IgD-negative memory B cell (primary cell): Measurements from ENCODE around the gene MTURN. TPM values are rescaled to one million over a fixed set of nuclear protein-coding genes. Genes with fewer than 3 reads are reported as not detected.
A peak's percentile ranks its signal among the peaks of the same experiment; 100 is the strongest.

ENCODE experiments used
- H3K27ac Mint-ChIP-seq, 3 donors: one replicate each; pipeline ENCODE4 v1.8.0; 2020 to 2022; ENCODE audit warnings: mild to moderate bottlenecking in 3 of 3, mixed read lengths in 3 of 3, moderate library complexity in 1 of 3
- H3K27me3 Mint-ChIP-seq: one replicate; pipeline ENCODE4 v1.8.0; 2021; ENCODE audit warnings: mixed read lengths
- H3K36me3 Mint-ChIP-seq: one replicate; pipeline ENCODE4 v1.8.0; 2020; ENCODE audit warnings: mild to moderate bottlenecking, mixed read lengths
- H3K4me1 Mint-ChIP-seq, 3 donors: one replicate each; pipeline ENCODE4 v1.8.0; 2020 to 2022; ENCODE audit warnings: mixed read lengths in 3 of 3, mild to moderate bottlenecking in 1 of 3
- H3K4me3 Mint-ChIP-seq, 4 donors: one replicate each; pipeline ENCODE4 v1.8.0; 2020 to 2022; ENCODE audit warnings: mild to moderate bottlenecking in 4 of 4, mixed read lengths in 4 of 4, moderate library complexity in 3 of 4
- H3K9me3 Mint-ChIP-seq, 3 donors: one replicate each; pipeline ENCODE4 v1.8.0; 2020 to 2021; ENCODE audit warnings: mixed read lengths in 3 of 3, mild to moderate bottlenecking in 1 of 3
- polyA plus RNA-seq: library from polyadenylated mRNA; unstranded; fragments of 300-500 nt; fragmentation: Illumina TruSeq; gene quantifications from one replicate; pipeline ENCODE4 v1.2.3, GENCODE V29; 2021

Gene MTURN
- polyA plus RNA-seq, 1 donor from 2014 or later = 8.9 TPM

DNA sequence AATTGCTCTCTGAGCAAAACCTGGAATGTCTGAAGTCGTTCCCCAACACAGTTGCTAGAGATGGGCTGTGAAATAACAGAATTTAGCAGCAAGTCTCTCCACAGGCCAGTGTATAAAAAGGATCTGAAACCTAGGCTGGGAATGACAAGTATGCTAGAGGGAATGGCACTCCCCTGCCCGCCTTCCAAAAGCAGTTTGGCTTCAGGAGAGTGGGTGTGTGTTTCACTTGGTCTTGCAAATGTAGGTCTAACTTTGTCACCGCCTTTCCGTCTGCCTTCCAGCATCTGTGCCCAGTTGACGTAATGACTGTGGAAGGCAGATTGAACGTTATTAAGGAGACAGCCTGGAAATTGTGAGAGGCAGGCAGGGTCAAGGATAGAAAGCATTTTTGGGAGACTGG is 18.0 kb upstream of the MTURN start:
- Mint-ChIP-seq H3K27me3 (no peaks in the 10 kb centered on the region), H3K4me1 (peaks cover 12 to 31% (median 16%) of the 10 kb centered on the region in 3 donors), H3K9me3 (peaks cover 4 to 8% (median 5%) of the 10 kb centered on the region in 3 donors), H3K4me3 (no peak overlapping the region), H3K27ac (no peak overlapping the region), H3K36me3 (peaks cover 2% of the 10 kb centered on the region)

DNA sequence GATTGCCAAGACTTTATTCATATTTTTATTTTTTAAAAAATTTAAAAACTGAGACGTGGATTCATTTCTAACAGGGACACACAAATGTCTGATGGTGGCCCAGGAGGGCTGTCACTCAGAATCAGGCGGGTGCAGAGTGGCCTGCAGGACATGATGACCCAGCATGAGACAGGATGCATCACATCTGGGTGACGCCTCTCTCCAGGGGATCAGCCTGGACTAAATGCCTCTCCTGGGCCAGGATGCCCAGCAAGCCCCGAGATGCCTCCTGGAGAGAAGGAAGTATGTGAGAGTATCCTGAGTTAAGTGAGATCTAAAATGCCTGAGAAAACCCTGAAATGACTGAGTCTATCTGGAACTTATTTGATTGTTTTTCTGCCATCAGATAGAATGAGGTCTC is 16.9 kb upstream of the MTURN start:
- Mint-ChIP-seq H3K4me3 (no peak overlapping the region), H3K36me3 (peaks cover 9% of the 10 kb centered on the region), H3K9me3 (peaks cover 3 to 7% (median 4%) of the 10 kb centered on the region in 3 donors), H3K4me1 (peaks cover 14 to 31% (median 16%) of the 10 kb centered on the region in 3 donors), H3K27me3 (no peaks in the 10 kb centered on the region), H3K27ac (no peak overlapping the region)

- Mint-ChIP-seq H3K27me3 (no peaks in the 10 kb centered on the region), H3K4me1 (peaks cover 8 to 21% (median 9%) of the 10 kb centered on the region in 3 donors), H3K9me3 (no peaks in the 10 kb centered on the region), H3K36me3 (peaks cover 9% of the 10 kb centered on the region), H3K27ac (no peak overlapping the region), H3K4me3 (peak overlapping the region in 3 of 4 donors; percentile 1 to 23 (median 12))
Measured at GRCh38 chr7:30119890-30120577, 14.8 kb upstream of the MTURN start.

DNA sequence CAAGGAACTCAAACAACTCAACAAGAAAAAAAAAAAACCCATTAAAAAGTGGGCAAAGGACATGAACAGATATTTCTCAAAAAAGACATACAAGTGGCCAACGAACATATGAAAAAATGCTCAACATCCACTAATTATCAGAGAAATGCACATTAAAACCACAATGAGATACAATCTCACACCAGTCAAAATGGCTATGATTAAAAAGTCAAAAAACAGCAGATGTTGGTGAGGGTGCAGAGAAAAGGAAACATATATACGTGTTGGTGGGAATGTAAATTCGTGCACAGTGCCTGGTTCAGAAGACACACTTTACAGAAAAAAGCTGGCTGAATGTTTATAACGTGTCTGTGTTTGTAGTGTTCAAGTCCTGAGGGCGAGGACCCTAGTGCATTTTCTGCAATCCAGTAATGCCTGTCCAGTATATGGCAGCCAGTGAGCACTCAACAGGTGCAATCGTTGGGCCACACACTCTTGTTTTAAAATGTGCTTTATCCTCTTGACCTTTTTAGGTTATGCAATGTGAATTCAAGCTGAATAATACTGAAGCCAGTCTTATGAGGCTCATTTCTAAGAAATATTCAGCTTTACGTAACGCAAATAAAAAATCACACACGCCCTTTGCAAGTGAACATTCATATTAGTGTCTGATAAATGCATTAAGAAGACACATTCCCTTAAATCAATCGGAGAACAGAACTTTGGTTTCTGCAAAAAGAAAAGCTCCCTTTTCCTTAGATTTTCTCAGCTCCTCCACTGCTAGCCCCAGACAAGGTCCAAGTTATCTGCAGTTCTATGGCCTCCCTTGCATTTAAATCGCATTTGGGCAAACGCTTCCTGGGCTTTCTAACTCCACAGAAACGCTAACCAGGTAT is 813 bp upstream of the MTURN start:
- peaks cover 6% of the 10 kb centered on the region for H3K36me3 Mint-ChIP-seq
- H3K27me3 Mint-ChIP-seq = peaks cover 2% of the 10 kb centered on the region
- peaks cover 5 to 10% (median 8%) of the 10 kb centered on the region in 3 donors for H3K4me1 Mint-ChIP-seq
- peak overlapping the region; percentile 80 to 91 (median 85) for H3K4me3 Mint-ChIP-seq
- H3K9me3 Mint-ChIP-seq = no peaks in the 10 kb centered on the region
- H3K27ac Mint-ChIP-seq = peak overlapping the region in 2 of 3 donors; percentile 76 to 85

- peaks cover 5 to 10% (median 8%) of the 10 kb centered on the region in 3 donors for H3K4me1 Mint-ChIP-seq
- peaks cover 2% of the 10 kb centered on the region for H3K27me3 Mint-ChIP-seq
- H3K36me3 Mint-ChIP-seq = peaks cover 4% of the 10 kb centered on the region
- peak overlapping the region; percentile 67 to 88 (median 80) for H3K27ac Mint-ChIP-seq
- H3K9me3 Mint-ChIP-seq = no peaks in the 10 kb centered on the region
- peak overlapping the region; percentile 91 to 98 (median 96) for H3K4me3 Mint-ChIP-seq
Measured at GRCh38 chr7:30135301-30136116, 723 bp downstream of the MTURN start.

DNA sequence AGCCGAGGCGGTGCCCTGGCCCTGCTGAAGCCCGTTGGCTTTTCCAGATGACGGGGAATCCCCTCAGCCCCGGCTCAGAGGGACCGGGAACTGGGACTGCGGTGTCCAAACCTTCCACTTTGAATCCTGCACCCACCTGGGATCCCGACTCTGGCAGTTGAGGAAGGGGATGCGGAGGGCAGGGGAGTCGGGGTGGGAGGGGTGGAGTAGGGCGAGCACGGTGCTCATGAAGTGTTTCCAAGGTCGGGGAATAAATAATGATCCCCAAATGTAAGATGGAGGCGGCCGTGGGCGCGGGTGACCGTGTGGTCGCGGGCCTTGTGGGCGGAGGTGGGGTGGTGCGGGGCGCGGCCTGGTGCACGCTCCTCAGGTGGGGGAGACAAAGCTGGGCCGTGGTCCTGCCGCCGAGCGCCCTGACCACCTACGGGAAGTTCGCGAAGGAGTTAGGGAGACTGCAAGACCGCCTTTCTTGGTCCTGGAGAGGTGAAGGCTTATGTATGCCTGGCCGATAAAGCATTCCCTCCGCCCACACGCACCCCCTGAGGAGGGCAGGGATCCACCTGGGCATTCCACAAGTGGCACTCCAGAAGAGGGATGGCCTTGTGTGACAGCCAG is 1.4 kb downstream of the MTURN start:
- H3K4me1 Mint-ChIP-seq = peaks cover 5 to 10% (median 8%) of the 10 kb centered on the region in 3 donors
- H3K27me3 Mint-ChIP-seq = peaks cover 2% of the 10 kb centered on the region
- peak overlapping the region; percentile 91 to 98 (median 96) for H3K4me3 Mint-ChIP-seq
- H3K27ac Mint-ChIP-seq = peak overlapping the region in 2 of 3 donors; percentile 67 to 88
- no peaks in the 10 kb centered on the region for H3K36me3 Mint-ChIP-seq
- H3K9me3 Mint-ChIP-seq = no peaks in the 10 kb centered on the region

GRCh38 chr7:30136743-30137485 is 2.1 kb downstream of the MTURN start:
- H3K27me3 Mint-ChIP-seq = peaks cover 2% of the 10 kb centered on the region
- peak overlapping the region; percentile 83 to 97 (median 92) for H3K4me3 Mint-ChIP-seq
- H3K27ac Mint-ChIP-seq = peak overlapping the region; percentile 10 to 88 (median 56)
- H3K9me3 Mint-ChIP-seq = no peaks in the 10 kb centered on the region
- H3K4me1 Mint-ChIP-seq = peaks cover 5 to 10% (median 8%) of the 10 kb centered on the region in 3 donors
- H3K36me3 Mint-ChIP-seq = no peaks in the 10 kb centered on the region

GRCh38 chr7:30139836-30140384 is 5.1 kb downstream of the MTURN start:
- Mint-ChIP-seq H3K36me3 (no peaks in the 10 kb centered on the region), H3K27me3 (no peaks in the 10 kb centered on the region), H3K27ac (peak overlapping the region in 1 of 3 donors; percentile 5), H3K4me3 (no peak overlapping the region), H3K9me3 (no peaks in the 10 kb centered on the region), H3K4me1 (peaks cover 4 to 12% (median 5%) of the 10 kb centered on the region in 3 donors)

DNA sequence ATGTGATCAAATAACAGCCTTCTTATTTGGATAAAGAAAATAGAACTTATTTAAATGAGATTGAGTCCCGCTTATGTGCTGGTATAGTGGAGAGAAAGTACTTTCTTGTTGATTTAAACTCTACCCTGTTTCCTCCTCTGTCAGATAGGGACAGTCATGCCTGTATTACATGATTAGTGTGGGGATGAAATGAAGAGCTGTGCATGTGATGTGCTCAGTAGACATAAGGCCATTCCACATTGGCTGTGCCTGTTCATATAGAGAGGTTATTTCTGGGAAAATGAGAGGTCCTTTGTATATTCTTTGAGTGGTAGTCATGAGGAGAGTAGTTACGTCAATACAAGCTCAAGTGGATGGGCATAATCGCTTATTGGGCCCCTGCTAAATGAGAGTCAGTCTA is 5.7 kb downstream of the MTURN start:
- Mint-ChIP-seq H3K27ac (peak overlapping the region in 1 of 3 donors; percentile 36), H3K4me3 (peak overlapping the region in 1 of 4 donors; percentile 38), H3K4me1 (peaks cover 4 to 12% (median 5%) of the 10 kb centered on the region in 3 donors), H3K9me3 (no peaks in the 10 kb centered on the region), H3K27me3 (no peaks in the 10 kb centered on the region), H3K36me3 (no peaks in the 10 kb centered on the region)

DNA sequence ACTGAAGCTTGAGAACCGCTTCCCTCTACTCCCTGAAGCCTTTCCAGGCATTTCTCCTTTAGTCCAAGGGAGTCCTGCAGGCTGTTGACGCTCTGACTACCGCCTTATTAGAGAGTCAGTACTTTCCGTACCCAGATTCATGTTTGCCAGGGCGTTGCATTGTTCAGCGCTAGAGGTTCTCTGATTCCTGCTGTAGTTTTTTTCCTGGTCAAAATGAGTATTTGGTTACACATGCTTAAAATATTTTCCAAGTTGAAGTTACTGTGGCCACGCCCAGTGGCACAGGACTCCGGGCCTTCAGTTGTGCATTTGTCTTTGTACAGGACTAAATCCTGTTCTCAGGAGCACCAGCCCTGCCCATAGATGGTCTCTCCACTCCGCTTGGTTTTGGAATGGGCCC is 7.9 kb downstream of the MTURN start:
- Mint-ChIP-seq H3K27ac (no peak overlapping the region), H3K4me3 (peak overlapping the region in 1 of 4 donors; percentile 57), H3K9me3 (no peaks in the 10 kb centered on the region), H3K4me1 (peaks cover 3 to 8% (median 4%) of the 10 kb centered on the region in 3 donors), H3K27me3 (no peaks in the 10 kb centered on the region), H3K36me3 (no peaks in the 10 kb centered on the region)

DNA sequence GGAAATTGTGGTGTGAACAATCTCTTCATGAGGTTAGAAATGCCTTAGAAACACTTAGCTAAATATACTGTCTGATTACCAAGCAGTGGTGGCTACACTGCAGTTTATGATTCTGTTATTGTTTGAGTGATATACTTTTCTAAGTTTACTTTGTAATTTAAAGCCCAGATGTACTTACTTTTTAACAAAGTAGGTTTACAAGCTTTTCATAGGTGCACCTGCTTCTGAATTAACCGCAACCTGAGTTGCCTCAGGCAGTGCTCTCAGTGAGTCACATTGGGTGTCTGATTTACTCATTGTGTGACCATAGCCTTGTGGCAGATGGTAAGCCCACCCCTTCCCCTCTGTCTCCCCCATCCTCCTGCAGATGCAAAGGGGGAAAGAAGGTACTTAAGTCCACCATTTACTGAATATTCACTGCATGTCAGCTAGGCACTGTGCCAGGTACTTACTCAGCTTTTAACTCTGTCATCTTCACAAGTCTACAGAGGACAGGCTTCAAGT is 9.0 kb downstream of the MTURN start:
- H3K27ac Mint-ChIP-seq = no peak overlapping the region
- H3K4me1 Mint-ChIP-seq = peaks cover under 1 to 8% (median 4%) of the 10 kb centered on the region in 3 donors
- no peaks in the 10 kb centered on the region for H3K27me3 Mint-ChIP-seq
- no peaks in the 10 kb centered on the region for H3K36me3 Mint-ChIP-seq
- no peak overlapping the region for H3K4me3 Mint-ChIP-seq
- H3K9me3 Mint-ChIP-seq = no peaks in the 10 kb centered on the region

GRCh38 chr7:30144657-30145306 is 10.0 kb downstream of the MTURN start:
- H3K27ac Mint-ChIP-seq = no peak overlapping the region
- H3K27me3 Mint-ChIP-seq = no peaks in the 10 kb centered on the region
- H3K4me3 Mint-ChIP-seq = no peak overlapping the region
- no peaks in the 10 kb centered on the region for H3K9me3 Mint-ChIP-seq
- peaks cover 0 to 17% (median 8%) of the 10 kb centered on the region in 3 donors for H3K4me1 Mint-ChIP-seq
- H3K36me3 Mint-ChIP-seq = no peaks in the 10 kb centered on the region

DNA sequence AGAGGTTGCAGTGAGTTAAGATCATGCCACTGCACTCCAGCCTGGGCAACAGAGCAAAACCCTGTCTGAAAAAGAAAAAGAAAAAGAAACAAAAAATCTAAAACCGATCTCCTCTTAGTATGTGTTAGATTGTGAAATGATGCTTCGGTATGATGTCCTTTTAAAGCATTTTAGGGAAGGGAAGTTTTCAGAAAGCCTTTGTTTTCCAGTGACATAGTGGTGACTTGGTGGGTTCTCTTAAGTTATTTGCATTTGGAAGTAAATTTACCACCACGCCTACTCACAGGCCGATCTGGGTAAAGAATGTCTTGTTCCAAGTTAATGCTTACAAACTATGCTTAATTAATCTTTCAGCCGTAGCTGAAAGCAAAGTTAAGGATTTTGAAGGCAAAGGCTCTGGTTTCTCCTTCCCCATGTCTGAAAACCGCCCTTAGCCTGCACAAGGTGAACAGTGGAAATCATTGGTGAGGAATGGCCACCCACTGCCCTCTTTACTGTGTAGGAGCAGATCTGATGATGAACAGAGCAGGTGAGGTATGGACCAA is 10.7 kb downstream of the MTURN start:
- Mint-ChIP-seq H3K27me3 (no peaks in the 10 kb centered on the region), H3K27ac (no peak overlapping the region), H3K36me3 (no peaks in the 10 kb centered on the region), H3K9me3 (no peaks in the 10 kb centered on the region), H3K4me3 (no peak overlapping the region), H3K4me1 (peaks cover 0 to 17% (median 8%) of the 10 kb centered on the region in 3 donors)
